Measurements from ENCODE around the gene TRA2A.

The TRA2A gene

DNA sequence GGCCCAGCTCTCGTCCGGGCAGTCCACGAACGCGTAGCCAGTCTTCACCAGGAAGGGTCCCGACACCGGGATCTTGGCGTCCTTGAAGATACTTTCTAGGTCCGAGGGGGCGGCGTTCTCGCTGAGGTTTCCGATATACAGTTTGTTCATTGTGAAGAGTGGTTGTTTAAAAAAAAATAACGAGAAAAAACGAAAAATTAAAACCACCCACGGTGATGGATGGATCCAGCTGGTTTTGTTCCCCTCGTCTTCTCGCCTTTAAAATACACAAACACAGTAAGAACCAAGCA is 61.9 kb downstream of the TRA2A start:
- H3K27ac ChIP-seq (ENCODE audit: poor library complexity, severe bottlenecking): peak overlapping the region; percentile 92
- peak overlapping the region; percentile 56 for H3K4me3 ChIP-seq (ENCODE audit: severe bottlenecking)
- no peak for DNase-seq (ENCODE audit: low spot score)
- H3K27me3 ChIP-seq (ENCODE audit: insufficient read depth, poor library complexity, severe bottlenecking): no peaks in the 10 kb centered on the region
- H3K4me1 ChIP-seq (ENCODE audit: insufficient read depth, poor library complexity, severe bottlenecking): peaks cover 30% of the 10 kb centered on the region
- no peak for ATAC-seq (ENCODE audit: low read depth)
- H3K9me3 ChIP-seq (ENCODE audit: severe bottlenecking): no peaks in the 10 kb centered on the region
- peaks cover 27% of the 10 kb centered on the region for H3K36me3 ChIP-seq (ENCODE audit: low read depth)
- TF ChIP-seq, protein P1, sequence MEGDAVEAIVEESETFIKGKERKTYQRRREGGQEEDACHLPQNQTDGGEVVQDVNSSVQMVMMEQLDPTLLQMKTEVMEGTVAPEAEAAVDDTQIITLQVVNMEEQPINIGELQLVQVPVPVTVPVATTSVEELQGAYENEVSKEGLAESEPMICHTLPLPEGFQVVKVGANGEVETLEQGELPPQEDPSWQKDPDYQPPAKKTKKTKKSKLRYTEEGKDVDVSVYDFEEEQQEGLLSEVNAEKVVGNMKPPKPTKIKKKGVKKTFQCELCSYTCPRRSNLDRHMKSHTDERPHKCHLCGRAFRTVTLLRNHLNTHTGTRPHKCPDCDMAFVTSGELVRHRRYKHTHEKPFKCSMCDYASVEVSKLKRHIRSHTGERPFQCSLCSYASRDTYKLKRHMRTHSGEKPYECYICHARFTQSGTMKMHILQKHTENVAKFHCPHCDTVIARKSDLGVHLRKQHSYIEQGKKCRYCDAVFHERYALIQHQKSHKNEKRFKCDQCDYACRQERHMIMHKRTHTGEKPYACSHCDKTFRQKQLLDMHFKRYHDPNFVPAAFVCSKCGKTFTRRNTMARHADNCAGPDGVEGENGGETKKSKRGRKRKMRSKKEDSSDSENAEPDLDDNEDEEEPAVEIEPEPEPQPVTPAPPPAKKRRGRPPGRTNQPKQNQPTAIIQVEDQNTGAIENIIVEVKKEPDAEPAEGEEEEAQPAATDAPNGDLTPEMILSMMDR (IDR thresholded peaks at IDR 0.05; ENCODE audit: poor library complexity, severe bottlenecking): no peak

DNA sequence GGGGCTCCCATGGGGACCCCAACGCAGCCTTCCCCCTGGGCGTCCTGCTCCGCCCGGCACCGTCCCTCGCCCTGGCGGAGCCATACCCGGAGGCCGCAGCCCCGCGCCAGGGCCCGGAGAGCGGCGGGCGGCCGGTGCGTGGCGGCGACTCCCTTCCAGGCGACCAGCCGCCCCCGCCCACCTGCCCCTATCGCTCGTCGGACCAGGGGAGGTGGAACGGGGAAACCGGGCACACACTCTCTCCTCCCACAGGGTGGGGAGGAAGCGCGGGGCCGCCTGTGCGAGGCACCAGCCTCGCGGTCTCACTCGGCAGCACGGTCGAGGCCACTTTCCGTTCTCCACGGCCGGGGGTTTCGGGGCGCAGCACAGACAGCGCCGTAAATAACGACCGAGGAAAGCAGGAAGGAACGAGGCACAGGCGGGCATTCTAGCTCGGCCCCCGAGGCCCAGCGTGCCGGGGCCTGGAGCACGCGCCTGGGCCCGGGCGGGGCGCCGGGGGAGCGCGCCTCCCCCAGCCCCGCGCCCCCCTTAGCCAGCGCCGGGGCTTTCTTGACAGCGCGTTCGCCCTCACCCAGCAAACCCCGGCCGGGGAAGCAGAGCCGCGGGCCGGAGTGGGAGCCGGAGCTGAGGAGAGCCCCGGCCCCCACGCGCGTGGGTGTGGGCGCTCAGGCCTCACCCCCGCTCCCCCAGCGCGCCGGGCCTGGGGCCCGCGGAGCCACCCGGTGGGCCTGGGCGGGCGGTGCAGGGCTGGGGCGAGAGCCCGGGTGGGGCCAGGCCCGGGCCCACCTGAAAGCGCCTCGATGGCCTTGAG is 62.4 kb downstream of the TRA2A start:
- ATAC-seq (ENCODE audit: low read depth): no peak
- no peak for DNase-seq (ENCODE audit: low spot score)
- Histone ChIP-seq H3K27ac (ENCODE audit: poor library complexity, severe bottlenecking) (peak overlapping the region; percentile 92), H3K36me3 (ENCODE audit: low read depth) (peaks cover 33% of the 10 kb centered on the region), H3K4me3 (ENCODE audit: severe bottlenecking) (peak overlapping the region; percentile 56), H3K4me1 (ENCODE audit: insufficient read depth, poor library complexity, severe bottlenecking) (peaks cover 35% of the 10 kb centered on the region), H3K27me3 (ENCODE audit: insufficient read depth, poor library complexity, severe bottlenecking) (no peaks in the 10 kb centered on the region), H3K9me3 (ENCODE audit: severe bottlenecking) (no peaks in the 10 kb centered on the region)
- TF ChIP-seq, protein P1 (IDR thresholded peaks at IDR 0.05; ENCODE audit: poor library complexity, severe bottlenecking): peak; percentile 3

DNA sequence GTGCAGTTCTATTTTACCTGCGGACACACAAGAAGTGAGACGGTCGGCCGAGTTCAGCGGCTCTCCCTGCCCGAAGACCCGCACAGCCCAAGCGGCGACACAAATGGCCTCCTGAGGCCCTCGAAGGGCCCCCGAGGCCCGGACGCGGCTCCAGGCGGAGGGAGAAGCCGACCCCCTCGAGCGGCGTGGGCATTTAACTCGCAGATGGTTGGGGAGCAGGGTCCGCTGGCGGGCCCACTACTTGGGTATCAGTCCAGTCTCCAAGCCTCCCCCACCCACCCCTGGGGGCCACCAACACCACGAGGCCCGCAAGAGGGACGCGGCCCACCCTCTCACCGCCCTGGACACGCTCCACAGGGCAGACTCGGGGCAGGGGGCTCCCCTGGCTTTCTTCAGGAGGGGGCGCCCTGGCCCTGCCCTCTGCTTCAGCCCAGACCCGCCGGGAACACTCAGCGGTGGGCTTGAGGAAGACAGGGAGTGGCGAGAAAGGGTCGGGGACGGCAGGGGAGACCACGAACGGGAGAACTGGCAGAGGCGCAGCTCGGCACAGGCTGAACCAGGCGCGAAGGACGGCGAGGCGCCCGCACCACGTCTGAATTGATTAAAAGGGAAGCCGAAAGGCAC is 63.1 kb downstream of the TRA2A start:
- Histone ChIP-seq H3K4me1 (ENCODE audit: insufficient read depth, poor library complexity, severe bottlenecking) (peaks cover 41% of the 10 kb centered on the region), H3K9me3 (ENCODE audit: severe bottlenecking) (no peaks in the 10 kb centered on the region), H3K36me3 (ENCODE audit: low read depth) (peaks cover 38% of the 10 kb centered on the region), H3K4me3 (ENCODE audit: severe bottlenecking) (peak overlapping the region; percentile 56), H3K27me3 (ENCODE audit: insufficient read depth, poor library complexity, severe bottlenecking) (no peaks in the 10 kb centered on the region), H3K27ac (ENCODE audit: poor library complexity, severe bottlenecking) (peak overlapping the region; percentile 92)
- DNase-seq (ENCODE audit: low spot score) (no peak), ATAC-seq (ENCODE audit: low read depth) (no peak)
- TF ChIP-seq, protein P1 (IDR thresholded peaks at IDR 0.05; ENCODE audit: poor library complexity, severe bottlenecking): no peak

DNA sequence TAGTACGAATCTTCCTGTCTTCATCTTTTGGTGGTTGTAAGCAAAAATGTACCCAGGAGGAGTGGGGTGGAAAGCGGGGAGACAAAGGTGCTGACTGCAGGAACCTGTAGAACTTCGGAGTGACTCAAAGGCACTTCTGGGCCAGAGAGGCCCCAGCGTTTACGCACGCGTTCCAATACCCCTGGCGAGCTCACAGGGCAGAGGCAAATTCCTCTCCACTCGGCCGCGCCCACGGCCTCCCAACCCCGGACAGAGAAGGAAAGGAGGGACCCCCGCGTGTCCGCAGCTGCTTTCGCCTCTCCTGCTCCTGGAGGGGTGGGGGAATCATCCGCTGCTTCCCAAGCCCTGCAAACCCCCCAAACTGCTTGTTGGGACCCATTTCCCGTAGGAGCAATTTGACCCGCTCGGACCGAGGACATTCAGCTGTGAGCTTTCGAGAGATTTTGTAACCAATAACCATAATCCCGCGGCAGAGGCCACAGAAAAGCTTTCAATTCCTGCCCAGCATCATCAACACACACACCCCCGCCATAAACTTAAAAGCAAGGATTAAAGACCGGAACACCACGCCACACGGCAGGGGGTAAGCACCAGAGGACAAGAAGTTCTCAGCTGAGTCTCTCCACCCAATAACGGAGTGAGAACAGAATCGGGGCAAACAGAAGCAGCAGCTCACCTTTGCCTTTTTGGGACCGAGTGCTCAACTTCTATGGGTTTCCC is 63.8 kb downstream of the TRA2A start:
- peaks cover 45% of the 10 kb centered on the region for H3K4me1 ChIP-seq (ENCODE audit: insufficient read depth, poor library complexity, severe bottlenecking)
- peak overlapping the region; percentile 56 for H3K4me3 ChIP-seq (ENCODE audit: severe bottlenecking)
- TF ChIP-seq, protein P1 (IDR thresholded peaks at IDR 0.05; ENCODE audit: poor library complexity, severe bottlenecking): no peak
- DNase-seq (ENCODE audit: low spot score) (no peak), ATAC-seq (ENCODE audit: low read depth) (peak; percentile 28)
- H3K9me3 ChIP-seq (ENCODE audit: severe bottlenecking): no peaks in the 10 kb centered on the region
- H3K27ac ChIP-seq (ENCODE audit: poor library complexity, severe bottlenecking): peak overlapping the region; percentile 92
- H3K27me3 ChIP-seq (ENCODE audit: insufficient read depth, poor library complexity, severe bottlenecking): no peaks in the 10 kb centered on the region
- H3K36me3 ChIP-seq (ENCODE audit: low read depth): peaks cover 45% of the 10 kb centered on the region
